Limb (tissue), 2 donors: Measurements from ENCODE around the gene SREBF2.

Source experiments
- DNase-seq, 2 donors: peaks; one replicate each; pipeline ENCODE4 v3.0.0-alpha.2; 2016; ENCODE audit errors: extremely low spot score in 2 of 2

Gene SREBF2

GRCh38 chr22:41920271-41920976 is 87.5 kb downstream of the SREBF2 start:
- DNase-seq = peak in 1 of 2 donors; percentile 41

- DNase-seq = no peak
These were observed 89.4 kb downstream of the SREBF2 start for GRCh38 chr22:41922328-41922727.

GRCh38 chr22:41922940-41923594 is 90.2 kb downstream of the SREBF2 start:
- DNase-seq = no peak

- DNase-seq = no peak
These were observed 90.8 kb downstream of the SREBF2 start for GRCh38 chr22:41923595-41924276.

- DNase-seq = peak in 1 of 2 donors; percentile 77
These were observed 93.0 kb downstream of the SREBF2 start for GRCh38 chr22:41925783-41926460.

GRCh38 chr22:41927813-41928212 is 94.9 kb downstream of the SREBF2 start:
- DNase-seq = no peak

- DNase-seq = peak in 1 of 2 donors; percentile 26
These were observed 95.9 kb downstream of the SREBF2 start for GRCh38 chr22:41928593-41929417.

GRCh38 chr22:41929418-41929810 is 96.5 kb downstream of the SREBF2 start:
- peak in 1 of 2 donors; percentile 27 for DNase-seq

GRCh38 chr22:41931701-41932269 is 98.9 kb downstream of the SREBF2 start:
- no peak for DNase-seq

- DNase-seq = no peak
These were observed 99.4 kb downstream of the SREBF2 start for GRCh38 chr22:41932353-41932752.

GRCh38 chr22:41933411-41934177 is 100.7 kb downstream of the SREBF2 start:
- no peak for DNase-seq

GRCh38 chr22:41934284-41935014 is 101.5 kb downstream of the SREBF2 start:
- DNase-seq = no peak

GRCh38 chr22:41935015-41935351 is 102.1 kb downstream of the SREBF2 start:
- DNase-seq = no peak

GRCh38 chr22:41935509-41935908 is 102.6 kb downstream of the SREBF2 start:
- no peak for DNase-seq

- no peak for DNase-seq
These were observed 103.9 kb downstream of the SREBF2 start for GRCh38 chr22:41936894-41937169.

GRCh38 chr22:41939981-41940831 is 107.3 kb downstream of the SREBF2 start:
- DNase-seq = no peak

- peak; percentile 79 to 88 for DNase-seq
These were observed 108.2 kb downstream of the SREBF2 start for GRCh38 chr22:41940832-41941765.
